B cell (primary cell): ENCODE data around the gene TKTL1. TPM values are rescaled to one million over a fixed set of nuclear protein-coding genes. Genes with fewer than 3 reads are reported as not detected.

Experiments
- ATAC-seq: fragments of 200-7000 bp; cut with Tn5 transposase; one replicate; pipeline ENCODE4 v1.10.0; 2021; ENCODE audit warnings: low read depth, mild to moderate bottlenecking, moderate number of reproducible peaks, moderate library complexity
- CTCF ChIA-PET: fragments of 350-600 bp; sonication (Branson Sonifier 250); formaldehyde crosslinking; loops from one replicate; lab custom pipeline; 2021; ENCODE audit warnings: antibody characterized with exemption, inconsistent platforms; lab: Charles Lee
- POLR2A ChIA-PET: fragments of 350-600 bp; sonication (Branson Sonifier 250); formaldehyde crosslinking; loops from one replicate; lab custom pipeline; 2021; ENCODE audit warnings: antibody characterized with exemption; lab: Charles Lee
- DNase-seq: peaks from one replicate; pipeline ENCODE4 v3.0.0; 2013
- H2AFZ ChIP-seq: 2 replicates; pipeline ENCODE4 v1.6.1; 2012; ENCODE audit warnings: mild to moderate bottlenecking, low read depth, low read length; ENCODE audit not compliant: insufficient read depth, poor library complexity, severe bottlenecking
- H3K27ac ChIP-seq, 2 donors: 1 replicate in 1 of 2; 2 replicates in 1 of 2; pipeline ENCODE4 v1.5.1; 2012 to 2013; ENCODE audit warnings: low read length in 2 of 2, mild to moderate bottlenecking in 2 of 2, moderate library complexity in 1 of 2
- H3K27me3 ChIP-seq, 4 experiments: fragments of 200-600 bp in 1 of 4; sonication (generic) in 1 of 4; replicated peaks in 1 of 4; 1 replicate in 2 of 4; 2 replicates in 2 of 4; pipeline versions ENCODE4 v1.6.1 to v1.7.0; 2013 to 2016; ENCODE audit warnings: low read length in 3 of 4, mild to moderate bottlenecking in 2 of 4, mixed read lengths in 1 of 4, moderate library complexity in 1 of 4; ENCODE audit not compliant: insufficient read depth in 4 of 4, control insufficient read depth in 3 of 4; ENCODE audit errors: control extremely low read depth in 1 of 4
- H3K36me3 ChIP-seq, 2 experiments: replicated peaks in 1 of 2; 1 replicate in 1 of 2; 2 replicates in 1 of 2; pipeline versions ENCODE4 v1.6.1 to v1.7.1; 2013; ENCODE audit warnings: low read length in 1 of 2; ENCODE audit not compliant: insufficient read depth in 2 of 2, control insufficient read depth in 1 of 2; ENCODE audit errors: control extremely low read depth in 1 of 2, extremely low read depth in 1 of 2
- H3K4me1 ChIP-seq, 2 donors: fragments of 200-600 bp in 1 of 2; sonication (generic) in 1 of 2; 1 replicate in 1 of 2; 2 replicates in 1 of 2; pipeline versions ENCODE4 v1.5.1 to v1.6.1; 2013 to 2017; ENCODE audit warnings: low read length in 2 of 2; ENCODE audit not compliant: control insufficient read depth in 2 of 2, insufficient read depth in 2 of 2
- H3K4me2 ChIP-seq: replicated peaks from 2 replicates; pipeline ENCODE3; 2012; ENCODE audit warnings: mild to moderate bottlenecking, low read depth, low read length; ENCODE audit not compliant: poor library complexity, severe bottlenecking
- H3K4me3 ChIP-seq, 5 experiments: fragments of 200-600 bp in 1 of 5; sonication (generic) in 1 of 5; 1 replicate in 3 of 5; 2 replicates in 2 of 5; pipeline versions ENCODE4 v1.5.1 to v1.7.0; 2011 to 2016; ENCODE audit warnings: low read length in 4 of 5, mild to moderate bottlenecking in 4 of 5, low read depth in 2 of 5, control low read depth in 1 of 5, moderate library complexity in 1 of 5; ENCODE audit not compliant: insufficient read depth in 1 of 5; ENCODE audit errors: control extremely low read depth in 1 of 5, extremely low read depth in 1 of 5
- H3K79me2 ChIP-seq: fragments of 200-600 bp; sonication (generic); one replicate; pipeline ENCODE4 v1.6.0; 2016; ENCODE audit warnings: low read length; ENCODE audit not compliant: control insufficient read depth, insufficient read depth
- H3K9ac ChIP-seq: fragments of 200-600 bp; sonication (generic); 2 replicates; pipeline ENCODE4 v1.6.1; 2017; ENCODE audit warnings: mild to moderate bottlenecking, low read length, moderate library complexity
- H3K9me3 ChIP-seq, 3 donors: one replicate each; pipeline versions ENCODE4 v1.6.1 to v1.7.1; 2013; ENCODE audit warnings: low read length in 2 of 3; ENCODE audit not compliant: control insufficient read depth in 2 of 3, insufficient read depth in 1 of 3; ENCODE audit errors: control extremely low read depth in 1 of 3
- H4K20me1 ChIP-seq: 2 replicates; pipeline ENCODE4 v1.6.0; 2012; ENCODE audit warnings: mild to moderate bottlenecking, low read length; ENCODE audit not compliant: insufficient read depth, control insufficient read depth, poor library complexity, severe bottlenecking
- H3K27ac Mint-ChIP-seq: one replicate; pipeline ENCODE4 v1.8.0; 2021; ENCODE audit warnings: mixed read lengths
- H3K27me3 Mint-ChIP-seq: one replicate; pipeline ENCODE4 v1.8.0; 2021; ENCODE audit warnings: mixed read lengths
- H3K4me1 Mint-ChIP-seq: one replicate; pipeline ENCODE4 v1.8.0; 2021; ENCODE audit warnings: mixed read lengths
- H3K4me3 Mint-ChIP-seq: one replicate; pipeline ENCODE4 v1.8.0; 2021; ENCODE audit warnings: mixed read lengths
- H3K9me3 Mint-ChIP-seq: one replicate; pipeline ENCODE4 v1.8.0; 2022; ENCODE audit warnings: mixed read lengths; ENCODE audit not compliant: insufficient read depth
- EZH2 ChIP-seq: IDR thresholded peaks from 2 replicates; pipeline ENCODE4 v1.6.1; 2012; ENCODE audit warnings: borderline replicate concordance, low read depth, mild to moderate bottlenecking, moderate library complexity, low read length; ENCODE audit not compliant: insufficient read depth, poor library complexity, severe bottlenecking
- WGBS: methylation state at CpG from one replicate; pipeline ENCODE4 v1.1.5; 2013; ENCODE audit warnings: missing lambda C conversion rate; ENCODE audit not compliant: insufficient coverage; 5-methylcytosine and 5-hydroxymethylcytosine counted together
- intact Hi-C: fragments of 100-400 bp; cut with micrococcal nuclease; formaldehyde crosslinking; loops from one replicate; pipeline ENCODE4 v1.10.0; 2022
- polyA plus RNA-seq: library from polyadenylated mRNA; depleted of rRNA; stranded (reverse); fragments of >200 nt; gene quantifications from 2 replicates; pipeline ENCODE4 v1.2.3, GENCODE V29; 2012
- total RNA-seq, 2 donors: library from RNA; stranded (reverse); fragments of 120-200 nt in 1 of 2; gene quantifications; 1 replicate in 1 of 2; 2 replicates in 1 of 2; pipeline versions ENCODE4 v1.2.3 to v1.2.4, GENCODE V29; 2013 to 2022
- TF ChIP-seq, protein P1 (sequence below): fragments of 200-600 bp; IDR thresholded peaks from one replicate; pipeline ENCODE4 v1.8.0; 2022; ENCODE audit warnings: antibody characterized with exemption, mild to moderate bottlenecking

TKTL1 gene
- total and polyA plus RNA-seq, 2 donors (not counting 1 experiment from before 2014, with no cell fraction given), result 0.18 to 0.96 TPM

DNA sequence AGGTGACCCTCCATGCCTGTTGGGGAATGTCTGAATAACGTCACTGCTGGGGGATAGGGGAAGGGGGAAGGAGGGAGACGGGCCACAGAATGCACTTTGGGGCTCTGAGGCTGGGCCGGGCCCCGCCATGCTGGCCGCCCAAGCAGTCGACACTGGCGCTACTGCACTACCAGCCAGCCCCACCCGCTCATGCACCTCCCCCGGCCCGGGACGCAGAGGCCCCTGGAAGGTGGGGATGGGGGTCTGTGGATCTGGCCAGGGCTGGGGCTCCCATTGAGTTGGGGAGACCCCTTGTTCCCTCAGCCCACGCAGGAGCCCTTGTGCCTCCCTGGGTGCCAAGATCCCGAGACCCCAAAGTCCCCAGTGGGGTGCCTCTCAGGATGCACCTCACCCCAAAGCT, 61.0 kb downstream of the TKTL1 start:
- H3K4me3 Mint-ChIP-seq, result no peak overlapping the region
- H3K27me3 Mint-ChIP-seq, result no peaks in the 10 kb centered on the region
- Histone ChIP-seq H3K4me1 (peaks cover 12 to 19% of the 10 kb centered on the region in 2 donors), H3K4me2 (no peak overlapping the region), H3K79me2 (peaks cover 25% of the 10 kb centered on the region), H3K9ac (no peak overlapping the region), H3K9me3 (no peaks in the 10 kb centered on the region), H3K4me3 (no peak overlapping the region), H3K27ac (no peak overlapping the region), H4K20me1 (peaks cover 60% of the 10 kb centered on the region), H3K36me3 (peaks cover 0 to 84% of the 10 kb centered on the region in 2 experiments), H3K27me3 (no peaks in the 10 kb centered on the region), H2AFZ (no peak overlapping the region)
- peak overlapping the region; percentile 46 for H3K27ac Mint-ChIP-seq
- ChIA-PET CTCF (no interaction called here), POLR2A (no interaction called here)
- TF ChIP-seq, protein P1, sequence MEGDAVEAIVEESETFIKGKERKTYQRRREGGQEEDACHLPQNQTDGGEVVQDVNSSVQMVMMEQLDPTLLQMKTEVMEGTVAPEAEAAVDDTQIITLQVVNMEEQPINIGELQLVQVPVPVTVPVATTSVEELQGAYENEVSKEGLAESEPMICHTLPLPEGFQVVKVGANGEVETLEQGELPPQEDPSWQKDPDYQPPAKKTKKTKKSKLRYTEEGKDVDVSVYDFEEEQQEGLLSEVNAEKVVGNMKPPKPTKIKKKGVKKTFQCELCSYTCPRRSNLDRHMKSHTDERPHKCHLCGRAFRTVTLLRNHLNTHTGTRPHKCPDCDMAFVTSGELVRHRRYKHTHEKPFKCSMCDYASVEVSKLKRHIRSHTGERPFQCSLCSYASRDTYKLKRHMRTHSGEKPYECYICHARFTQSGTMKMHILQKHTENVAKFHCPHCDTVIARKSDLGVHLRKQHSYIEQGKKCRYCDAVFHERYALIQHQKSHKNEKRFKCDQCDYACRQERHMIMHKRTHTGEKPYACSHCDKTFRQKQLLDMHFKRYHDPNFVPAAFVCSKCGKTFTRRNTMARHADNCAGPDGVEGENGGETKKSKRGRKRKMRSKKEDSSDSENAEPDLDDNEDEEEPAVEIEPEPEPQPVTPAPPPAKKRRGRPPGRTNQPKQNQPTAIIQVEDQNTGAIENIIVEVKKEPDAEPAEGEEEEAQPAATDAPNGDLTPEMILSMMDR, result no peak
- no peak for TF ChIP-seq EZH2
- 100% methylated on average over 1 of the region's 13 CpGs for WGBS
- DNase-seq (no peak), ATAC-seq (no peak)
- H3K4me1 Mint-ChIP-seq, result peaks cover 13% of the 10 kb centered on the region
- intact Hi-C loops, result no loop called here
- H3K9me3 Mint-ChIP-seq, result no peaks in the 10 kb centered on the region

DNA sequence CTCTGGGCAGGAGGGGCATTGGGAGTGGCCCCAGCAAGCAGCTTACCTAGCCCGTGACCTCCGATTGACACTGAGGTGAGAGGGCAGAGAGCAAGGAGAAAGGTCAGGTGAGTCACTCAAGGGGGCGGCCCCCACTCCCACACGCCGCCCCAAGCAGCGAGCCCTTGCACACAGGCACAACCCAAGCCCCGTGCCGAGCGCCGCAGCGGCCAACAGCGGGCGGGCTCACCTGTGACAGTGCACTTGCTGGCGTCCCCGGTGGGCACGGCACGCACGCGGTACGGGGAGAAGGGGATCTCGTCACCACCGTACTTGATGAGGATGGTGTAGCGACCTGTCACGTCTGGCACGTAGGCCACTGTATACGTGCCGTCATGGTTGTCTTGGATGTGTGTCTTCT, 61.6 kb downstream of the TKTL1 start:
- 99% methylated on average over 10 of the region's 27 CpGs for WGBS
- ATAC-seq (no peak), DNase-seq (no peak)
- no peak for TF ChIP-seq EZH2
- TF ChIP-seq, protein P1, result no peak
- ChIA-PET POLR2A (interaction anchor here (1.6 kb wide), 1 partner anchor 12 kb away, joined by 3 read pairs; no protein-coding TSS in a partner anchor), CTCF (no interaction called here)
- peaks cover 0 to 84% of the 10 kb centered on the region in 2 experiments for H3K36me3 ChIP-seq
- peaks cover 30% of the 10 kb centered on the region for H3K79me2 ChIP-seq
- no peak overlapping the region for H3K27ac Mint-ChIP-seq
- no peak overlapping the region for H3K27ac ChIP-seq
- H3K4me1 ChIP-seq, result peaks cover 6 to 13% of the 10 kb centered on the region in 2 donors
- H3K4me2 ChIP-seq, result no peak overlapping the region
- no peaks in the 10 kb centered on the region for H3K9me3 ChIP-seq
- peaks cover 8% of the 10 kb centered on the region for H3K4me1 Mint-ChIP-seq
- intact Hi-C loops, result no loop called here
- no peak overlapping the region for H3K9ac ChIP-seq
- H3K27me3 ChIP-seq, result no peaks in the 10 kb centered on the region
- H3K4me3 Mint-ChIP-seq, result no peak overlapping the region
- peaks cover 67% of the 10 kb centered on the region for H4K20me1 ChIP-seq
- H2AFZ ChIP-seq, result no peak overlapping the region
- no peaks in the 10 kb centered on the region for H3K9me3 Mint-ChIP-seq
- no peaks in the 10 kb centered on the region for H3K27me3 Mint-ChIP-seq
- H3K4me3 ChIP-seq, result no peak overlapping the region
